ENCODE data around the gene MUSK.
"Not testable (repeated sequence)": the region's sequence is repeated elsewhere in the genome, so short reads cannot be mapped to it uniquely, and the experiment has no call there.

MUSK gene

GRCh38 chr9:110807956-110808598 is 139.5 kb downstream of the MUSK start:
- in situ Hi-C loops (cut with HindIII; ENCODE audit: low sequenced_read_pairs): no loop called here

DNA sequence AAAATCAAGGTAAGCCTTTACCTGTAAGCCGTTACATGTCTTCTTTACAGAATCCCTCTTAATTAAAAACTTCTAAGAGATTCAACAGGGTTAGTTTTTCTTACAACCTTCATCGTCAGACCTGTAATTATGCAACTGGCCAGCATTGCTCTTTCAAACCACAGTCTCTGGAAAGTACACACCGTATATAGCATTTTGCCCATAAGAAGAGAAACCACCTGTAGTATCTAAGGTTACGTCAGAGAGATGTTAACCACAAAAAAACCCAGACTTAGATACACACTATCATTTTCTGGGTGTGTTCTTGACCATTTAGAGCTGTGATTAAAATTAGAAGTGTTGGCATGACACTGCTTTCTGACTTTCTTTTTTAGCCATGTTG is 140.0 kb downstream of the MUSK start:
- in situ Hi-C loops (cut with HindIII; ENCODE audit: low sequenced_read_pairs): no loop called here

GRCh38 chr9:110809038-110809595 is 140.5 kb downstream of the MUSK start:
- in situ Hi-C loops (cut with HindIII; ENCODE audit: low sequenced_read_pairs): no loop called here

DNA sequence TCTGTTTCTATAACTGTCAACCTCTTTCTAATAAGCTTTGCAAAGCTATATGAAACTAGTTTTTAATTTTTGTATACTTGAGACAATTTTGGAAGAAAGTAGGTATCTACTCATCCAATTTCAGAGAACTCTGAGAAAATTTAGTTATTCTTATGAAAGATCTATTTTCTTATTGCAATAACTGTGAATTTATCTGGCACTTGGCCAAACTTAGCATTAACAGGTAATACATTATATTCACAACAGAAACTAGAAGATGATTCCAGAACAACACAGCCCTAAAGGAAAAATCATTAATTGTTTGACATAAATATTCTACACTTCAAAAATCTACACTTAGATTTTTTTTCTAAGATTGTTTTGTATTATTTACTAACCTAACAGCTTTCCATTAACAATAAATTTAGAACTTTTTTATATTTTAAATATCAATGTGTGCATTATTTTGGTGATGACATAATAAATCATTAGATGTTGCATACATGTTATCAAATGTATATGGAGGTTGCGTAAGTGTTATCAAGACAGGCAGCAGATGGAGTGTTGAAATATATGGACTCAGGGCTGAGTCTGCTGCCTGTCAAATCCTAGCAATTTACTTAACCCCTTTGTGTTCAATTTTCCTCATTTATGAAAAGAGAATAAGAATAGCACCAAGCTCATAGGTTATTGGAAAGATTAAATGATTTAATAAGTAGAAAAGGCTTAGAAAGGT is 141.8 kb downstream of the MUSK start:
- in situ Hi-C loops (cut with HindIII; ENCODE audit: low sequenced_read_pairs): no loop called here

DNA sequence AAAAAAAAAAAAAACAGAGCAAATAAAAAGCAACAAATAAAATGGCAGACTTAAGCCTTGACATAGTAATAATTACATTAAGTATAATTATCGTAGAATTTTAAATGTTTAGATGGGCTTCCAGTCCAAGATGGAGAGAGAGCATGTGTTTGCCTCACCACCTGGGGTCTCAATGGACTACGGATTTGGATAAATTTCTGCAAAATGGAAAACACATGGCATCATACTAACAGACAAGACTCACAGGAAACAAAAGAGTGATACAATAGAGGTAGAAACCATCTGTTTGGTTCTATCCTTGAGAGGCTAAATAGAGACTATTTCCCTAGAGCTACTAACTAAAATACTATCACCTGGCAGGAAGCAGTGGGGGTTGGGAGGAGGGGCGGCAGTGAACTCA is 144.3 kb downstream of the MUSK start:
- in situ Hi-C loops (cut with HindIII; ENCODE audit: low sequenced_read_pairs): no loop called here

- in situ Hi-C loops (cut with HindIII; ENCODE audit: low sequenced_read_pairs): no loop called here
Measured at GRCh38 chr9:110814159-110814558, 145.6 kb downstream of the MUSK start.

GRCh38 chr9:110815361-110815760 is 146.8 kb downstream of the MUSK start:
- in situ Hi-C loops (cut with HindIII; ENCODE audit: low sequenced_read_pairs): no loop called here

GRCh38 chr9:110820381-110820780 is 151.8 kb downstream of the MUSK start:
- in situ Hi-C loops (cut with HindIII; ENCODE audit: low sequenced_read_pairs): no loop called here

- in situ Hi-C loops (cut with HindIII; ENCODE audit: low sequenced_read_pairs): no loop called here
Measured at GRCh38 chr9:110821064-110821463, 152.5 kb downstream of the MUSK start.

- in situ Hi-C loops (cut with HindIII; ENCODE audit: low sequenced_read_pairs): not testable (repeated sequence)
Measured at GRCh38 chr9:110825129-110825528, 156.5 kb downstream of the MUSK start.

DNA sequence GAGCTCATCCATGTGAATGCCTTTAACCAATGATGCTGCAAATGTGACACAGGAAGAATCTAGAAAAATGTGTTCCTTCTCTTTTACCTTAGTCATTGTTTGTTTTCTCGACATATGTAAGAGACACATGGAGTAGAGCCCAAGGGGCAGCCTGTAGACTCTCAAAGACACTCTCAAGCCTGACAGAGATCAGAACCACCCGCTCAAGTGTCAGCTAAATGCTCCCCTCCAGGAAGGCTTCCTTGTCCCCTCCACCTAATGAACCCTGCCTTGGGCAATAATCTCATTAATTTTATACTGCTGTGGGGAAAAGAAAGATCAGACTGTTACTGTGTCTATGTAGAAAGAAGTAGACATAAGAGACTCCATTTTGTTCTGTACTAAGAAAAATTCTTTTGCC is 157.4 kb downstream of the MUSK start:
- in situ Hi-C loops (cut with HindIII; ENCODE audit: low sequenced_read_pairs): no loop called here

DNA sequence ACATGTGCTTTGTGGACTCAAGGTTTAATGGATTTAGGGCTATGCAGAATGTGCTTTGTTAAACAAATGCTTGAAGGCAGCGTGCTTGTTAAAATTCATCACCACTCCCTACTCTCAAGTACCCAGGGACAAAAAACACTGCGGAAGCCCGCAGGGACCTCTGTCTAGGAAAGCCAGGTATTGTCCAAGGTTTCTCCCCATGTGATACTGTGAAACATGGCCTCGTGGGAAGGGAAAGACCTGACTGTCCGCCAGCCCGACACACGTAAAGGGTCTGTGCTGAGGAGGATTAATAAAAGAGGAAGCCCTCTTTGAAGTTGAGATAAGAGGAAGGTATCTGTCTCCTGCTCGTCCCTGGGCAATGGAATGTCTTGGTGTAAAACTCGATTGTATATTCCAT is 157.8 kb downstream of the MUSK start:
- in situ Hi-C loops (cut with HindIII; ENCODE audit: low sequenced_read_pairs): not testable (repeated sequence)

DNA sequence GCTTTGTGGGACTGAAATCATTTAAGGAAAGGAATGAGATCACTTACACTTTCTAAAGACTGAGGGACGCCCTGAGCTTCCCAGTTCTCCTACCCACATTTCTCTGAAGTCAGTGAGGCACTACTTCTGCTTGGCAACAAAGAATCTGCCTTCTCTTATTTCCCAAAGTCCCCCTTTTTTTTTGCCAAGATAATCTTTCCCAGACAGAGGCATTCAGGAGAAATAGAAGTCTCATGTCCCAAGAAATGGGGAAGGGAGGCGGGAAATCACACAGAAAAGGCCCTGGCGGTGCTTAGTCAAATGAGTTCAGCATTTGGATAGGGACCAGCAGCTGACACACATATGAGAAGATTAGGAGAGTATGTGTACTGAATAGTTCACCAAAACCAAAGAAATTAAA is 159.7 kb downstream of the MUSK start:
- in situ Hi-C loops (cut with HindIII; ENCODE audit: low sequenced_read_pairs): no loop called here

- in situ Hi-C loops (cut with HindIII; ENCODE audit: low sequenced_read_pairs): no loop called here
Measured at GRCh38 chr9:110830495-110830894, 161.9 kb downstream of the MUSK start.

GRCh38 chr9:110832926-110833325 is 164.3 kb downstream of the MUSK start:
- in situ Hi-C loops (cut with HindIII; ENCODE audit: low sequenced_read_pairs): no loop called here

DNA sequence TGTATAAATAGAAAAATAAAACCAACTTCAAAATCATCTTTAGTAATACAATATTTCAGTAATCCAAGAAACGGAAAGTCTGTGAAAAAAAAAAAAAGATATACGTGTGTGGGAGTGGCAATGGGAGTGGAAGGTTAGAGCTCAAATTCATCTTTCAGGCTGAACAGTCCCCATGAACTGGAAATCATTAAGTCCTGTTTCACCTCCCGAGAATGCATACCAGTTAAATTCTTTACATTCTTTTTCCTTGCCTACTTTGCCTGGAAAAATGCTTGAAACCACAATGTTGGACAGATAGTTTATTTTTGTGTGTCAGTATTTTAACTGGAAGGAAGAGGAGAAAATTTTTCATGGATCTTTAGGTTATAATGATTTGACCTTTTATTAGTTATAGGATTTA is 166.8 kb downstream of the MUSK start:
- in situ Hi-C loops (cut with HindIII; ENCODE audit: low sequenced_read_pairs): no loop called here

DNA sequence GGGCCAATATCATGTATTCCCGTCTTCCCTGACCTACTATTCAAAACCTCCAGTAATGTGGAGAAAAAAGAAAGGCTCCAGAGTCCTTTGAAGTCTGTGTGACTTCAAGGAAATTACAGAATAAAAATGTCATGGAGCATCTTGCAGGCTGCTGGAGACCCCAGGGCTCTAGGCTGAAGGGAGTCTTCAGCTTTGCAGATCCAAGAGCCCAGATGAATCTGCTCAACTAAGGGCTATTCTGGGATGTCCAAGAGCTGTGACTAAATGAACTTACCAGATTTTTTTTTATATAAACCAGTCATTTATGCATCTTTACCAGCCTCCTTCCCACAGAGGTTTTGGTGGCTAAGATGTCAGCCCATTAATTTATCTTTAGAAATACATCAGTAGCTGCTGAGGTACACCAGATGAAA is 167.3 kb downstream of the MUSK start:
- in situ Hi-C loops (cut with HindIII; ENCODE audit: low sequenced_read_pairs): no loop called here

- in situ Hi-C loops (cut with HindIII; ENCODE audit: low sequenced_read_pairs): no loop called here
Measured at GRCh38 chr9:110837401-110838005, 168.9 kb downstream of the MUSK start.

GRCh38 chr9:110842169-110842568 is 173.6 kb downstream of the MUSK start:
- in situ Hi-C loops (cut with HindIII; ENCODE audit: low sequenced_read_pairs): no loop called here

GRCh38 chr9:110842986-110843385 is 174.4 kb downstream of the MUSK start:
- in situ Hi-C loops (cut with HindIII; ENCODE audit: low sequenced_read_pairs): no loop called here

DNA sequence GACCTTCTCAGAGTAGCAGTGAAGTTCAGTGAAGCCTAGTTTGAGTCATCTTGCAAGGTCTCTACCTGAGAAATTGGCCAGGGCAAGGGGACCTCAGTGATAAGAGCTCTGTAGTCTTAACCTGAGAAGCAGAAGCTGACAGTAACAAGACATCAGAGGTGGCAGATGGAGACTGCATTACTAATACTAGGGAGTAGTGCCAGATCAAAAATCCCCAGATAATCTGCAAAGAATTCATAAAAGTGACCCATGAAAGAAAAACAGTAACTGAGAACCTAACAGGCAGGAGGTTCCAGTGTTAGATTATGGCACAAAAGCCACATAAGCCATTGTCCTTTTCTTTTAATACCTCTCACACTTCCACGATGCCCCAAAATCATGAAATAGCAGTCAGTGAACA is 175.5 kb downstream of the MUSK start:
- in situ Hi-C loops (cut with HindIII; ENCODE audit: low sequenced_read_pairs): no loop called here

- in situ Hi-C loops (cut with HindIII; ENCODE audit: low sequenced_read_pairs): no loop called here
Measured at GRCh38 chr9:110846215-110846614, 177.6 kb downstream of the MUSK start.
